ENCODE data around the gene MSLN. TPM values are rescaled to one million over a fixed set of nuclear protein-coding genes. Genes with fewer than 3 reads are reported as not detected.

Gene MSLN
- total and polyA plus RNA-seq, 9 of the 15 experiments (the other 6 are each of a cell fraction or from before 2014, with no cell fraction given), result not detected

DNA sequence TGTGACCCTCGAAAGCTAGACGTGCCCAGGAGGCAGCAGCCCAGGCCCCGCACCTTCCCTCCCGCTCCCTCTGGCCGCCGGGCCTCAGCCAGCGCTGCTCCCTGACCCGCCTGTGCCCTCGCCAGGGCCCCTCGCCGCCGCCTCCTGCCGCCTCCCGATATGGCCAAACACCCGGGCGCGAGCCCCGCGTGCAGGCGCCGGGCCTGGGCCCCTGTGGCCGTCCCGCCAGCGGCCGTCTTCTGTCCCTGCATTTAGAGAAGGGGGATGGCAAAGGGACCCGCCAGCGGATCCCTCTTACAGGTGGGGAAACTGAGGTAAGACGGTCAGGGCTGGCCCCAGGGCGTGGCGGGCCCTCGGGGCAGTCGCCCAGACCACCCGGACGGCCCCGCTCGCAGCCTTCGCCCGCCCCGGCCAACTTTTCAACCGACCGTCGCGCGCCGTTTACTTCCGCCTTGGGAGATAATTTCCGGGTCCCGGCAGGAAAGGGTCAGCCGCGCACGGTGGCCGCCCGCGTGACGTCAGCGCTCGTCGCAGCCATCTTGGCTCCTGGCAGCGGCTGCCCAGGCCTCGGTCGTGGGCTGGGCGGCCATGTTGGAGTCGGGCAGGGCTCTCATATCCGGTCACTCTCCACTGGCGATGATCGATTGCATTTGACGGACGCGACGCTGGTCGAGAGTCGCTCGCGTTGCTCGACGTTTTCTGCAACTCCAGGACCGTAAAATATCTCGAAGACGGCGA lies 47.0 kb downstream of the MSLN start (continued):
- TF ChIP-seq ZBTB40 (IDR thresholded peaks at IDR 0.05) (peak; percentile 96), ZBTB40 (CRISPR knock-in tag; IDR thresholded peaks at IDR 0.05) (no peak), ZNF140 (CRISPR knock-in tag; IDR thresholded peaks at IDR 0.05) (no peak), SMARCB1 (IDR thresholded peaks at IDR 0.05; ENCODE audit: insufficient read length, low read depth) (no peak), DIDO1 (tag; IDR thresholded peaks at IDR 0.05; ENCODE audit: low read depth) (peak; percentile 77; the same call in 1 of the 2 replicates), HBP1 (CRISPR knock-in tag; IDR thresholded peaks at IDR 0.05) (no peak), SLC30A9 (CRISPR knock-in tag; IDR thresholded peaks at IDR 0.05) (no peak), STAT6 (CRISPR knock-in tag; IDR thresholded peaks at IDR 0.05) (no peak)
- TF ChIP-seq, protein P1, sequence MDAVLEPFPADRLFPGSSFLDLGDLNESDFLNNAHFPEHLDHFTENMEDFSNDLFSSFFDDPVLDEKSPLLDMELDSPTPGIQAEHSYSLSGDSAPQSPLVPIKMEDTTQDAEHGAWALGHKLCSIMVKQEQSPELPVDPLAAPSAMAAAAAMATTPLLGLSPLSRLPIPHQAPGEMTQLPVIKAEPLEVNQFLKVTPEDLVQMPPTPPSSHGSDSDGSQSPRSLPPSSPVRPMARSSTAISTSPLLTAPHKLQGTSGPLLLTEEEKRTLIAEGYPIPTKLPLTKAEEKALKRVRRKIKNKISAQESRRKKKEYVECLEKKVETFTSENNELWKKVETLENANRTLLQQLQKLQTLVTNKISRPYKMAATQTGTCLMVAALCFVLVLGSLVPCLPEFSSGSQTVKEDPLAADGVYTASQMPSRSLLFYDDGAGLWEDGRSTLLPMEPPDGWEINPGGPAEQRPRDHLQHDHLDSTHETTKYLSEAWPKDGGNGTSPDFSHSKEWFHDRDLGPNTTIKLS (IDR thresholded peaks at IDR 0.05; ENCODE audit: borderline replicate concordance, low read depth), result peak; percentile 84; the same call in 1 of the 2 replicates
- TF ChIP-seq, protein P2, sequence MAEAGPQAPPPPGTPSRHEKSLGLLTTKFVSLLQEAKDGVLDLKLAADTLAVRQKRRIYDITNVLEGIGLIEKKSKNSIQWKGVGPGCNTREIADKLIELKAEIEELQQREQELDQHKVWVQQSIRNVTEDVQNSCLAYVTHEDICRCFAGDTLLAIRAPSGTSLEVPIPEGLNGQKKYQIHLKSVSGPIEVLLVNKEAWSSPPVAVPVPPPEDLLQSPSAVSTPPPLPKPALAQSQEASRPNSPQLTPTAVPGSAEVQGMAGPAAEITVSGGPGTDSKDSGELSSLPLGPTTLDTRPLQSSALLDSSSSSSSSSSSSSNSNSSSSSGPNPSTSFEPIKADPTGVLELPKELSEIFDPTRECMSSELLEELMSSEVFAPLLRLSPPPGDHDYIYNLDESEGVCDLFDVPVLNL (CRISPR knock-in tag; IDR thresholded peaks at IDR 0.05; ENCODE audit: low read depth), result no peak
